ENCODE data around the gene HAVCR1.

DNA sequence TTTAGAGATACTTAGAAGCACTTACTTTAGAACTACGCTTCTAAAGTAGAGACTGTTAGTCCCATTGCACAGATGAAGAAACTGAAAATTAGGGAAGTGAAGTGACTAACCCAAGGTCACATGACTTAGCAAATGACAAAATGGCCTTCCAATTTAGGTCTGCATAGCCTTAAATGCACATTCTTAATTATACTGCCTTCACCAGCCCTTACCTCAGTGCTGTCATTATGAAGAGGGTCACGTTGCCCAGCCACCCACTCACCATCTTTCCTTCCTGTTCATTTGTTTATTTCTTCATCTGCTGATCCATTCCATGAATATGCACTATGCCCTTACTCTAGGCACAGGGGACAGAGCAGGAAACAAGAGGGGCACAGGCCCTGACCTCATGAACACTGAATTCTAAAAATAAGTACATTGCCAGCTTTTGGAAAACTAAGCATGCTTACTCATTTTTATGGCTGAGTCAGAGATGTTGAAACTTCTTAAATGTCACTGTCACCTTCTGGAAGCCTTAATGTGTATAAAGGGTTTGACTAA is 41.3 kb upstream of the HAVCR1 start:
- TF ChIP-seq FOXP1 (CRISPR knock-in tag; IDR thresholded peaks at IDR 0.05; ENCODE audit: borderline replicate concordance): no peak
- no peak for TF ChIP-seq CDX4 (CRISPR knock-in tag; IDR thresholded peaks at IDR 0.05; ENCODE audit: borderline replicate concordance)
- TF ChIP-seq TEAD4 (CRISPR knock-in tag; IDR thresholded peaks at IDR 0.05): no peak
- no peak for TF ChIP-seq CTCF (IDR thresholded peaks at IDR 0.05)
- no peak for TF ChIP-seq ATF2 (CRISPR knock-in tag; IDR thresholded peaks at IDR 0.05; ENCODE audit: borderline replicate concordance, low read depth)
- TF ChIP-seq NFYB (CRISPR knock-in tag; conservative IDR thresholded peaks at IDR 0.05; ENCODE audit: low read depth): no peak
- TF ChIP-seq CBFB (CRISPR knock-in tag; IDR thresholded peaks at IDR 0.05; ENCODE audit: low read depth): no peak
- TF ChIP-seq NR3C1 (CRISPR knock-in tag; conservative IDR thresholded peaks at IDR 0.05; ENCODE audit: low read depth): no peak
- TF ChIP-seq ZNF121 (CRISPR knock-in tag; IDR thresholded peaks at IDR 0.05): no peak
- no peak for TF ChIP-seq E2F5 (CRISPR knock-in tag; IDR thresholded peaks at IDR 0.05)
- TF ChIP-seq ZNF512 (CRISPR knock-in tag; IDR thresholded peaks at IDR 0.05; ENCODE audit: borderline replicate concordance): no peak
